WTC11 (cell line): ENCODE data around the gene ERBB4.

Source experiments
- ATF6 ChIP-seq: sonication (generic); formaldehyde crosslinking; IDR thresholded peaks from 2 replicates; pipeline ENCODE4 v1.8.1; 2023; ENCODE audit warnings: mild to moderate bottlenecking, missing genetic modification reagents
- CTCF ChIP-seq: fragments of 200-600 bp; IDR thresholded peaks from 2 replicates; pipeline ENCODE4 v1.8.0; 2022; ENCODE audit warnings: antibody characterized with exemption
- NFYB ChIP-seq: sonication (generic); formaldehyde crosslinking; conservative IDR thresholded peaks from 2 replicates; pipeline ENCODE4 v1.8.0; 2022; ENCODE audit warnings: low read depth, missing genetic modification reagents
- NR2C2 ChIP-seq: sonication (generic); formaldehyde crosslinking; IDR thresholded peaks from 2 replicates; pipeline ENCODE4 v1.8.0; 2022; ENCODE audit warnings: mild to moderate bottlenecking, missing genetic modification reagents
- OVOL2 ChIP-seq: fragments of 250-450 bp; sonication (Bioruptor Pico); IDR thresholded peaks from 2 replicates; pipeline ENCODE4 v1.9.0; 2021; ENCODE audit warnings: mild to moderate bottlenecking, borderline replicate concordance
- SP1 ChIP-seq: sonication (generic); formaldehyde crosslinking; conservative IDR thresholded peaks from 2 replicates; pipeline ENCODE4 v1.8.1; 2022; ENCODE audit warnings: missing genetic modification reagents
- USF2 ChIP-seq: sonication (generic); formaldehyde crosslinking; IDR thresholded peaks from 2 replicates; pipeline ENCODE4 v1.8.1; 2023; ENCODE audit warnings: mild to moderate bottlenecking, missing genetic modification reagents, moderate library complexity
- ZNF317 ChIP-seq: sonication (generic); formaldehyde crosslinking; IDR thresholded peaks from 2 replicates; pipeline ENCODE4 v1.8.1; 2023; ENCODE audit warnings: low read depth, mild to moderate bottlenecking, moderate library complexity, missing genetic modification reagents, borderline replicate concordance

GRCh38 chr2:211407076-211407475, 1131.5 kb downstream of the ERBB4 start:
- no peak for TF ChIP-seq CTCF
- TF ChIP-seq ATF6: no peak
- TF ChIP-seq USF2 (CRISPR knock-in tag): no peak
- no peak for TF ChIP-seq NR2C2 (CRISPR knock-in tag)
- TF ChIP-seq ZNF317 (CRISPR knock-in tag): no peak
- no peak for TF ChIP-seq OVOL2 (CRISPR knock-in tag)
- no peak for TF ChIP-seq SP1
- TF ChIP-seq NFYB (CRISPR knock-in tag): no peak
